Measurements from ENCODE around the gene DHCR24.

DNA sequence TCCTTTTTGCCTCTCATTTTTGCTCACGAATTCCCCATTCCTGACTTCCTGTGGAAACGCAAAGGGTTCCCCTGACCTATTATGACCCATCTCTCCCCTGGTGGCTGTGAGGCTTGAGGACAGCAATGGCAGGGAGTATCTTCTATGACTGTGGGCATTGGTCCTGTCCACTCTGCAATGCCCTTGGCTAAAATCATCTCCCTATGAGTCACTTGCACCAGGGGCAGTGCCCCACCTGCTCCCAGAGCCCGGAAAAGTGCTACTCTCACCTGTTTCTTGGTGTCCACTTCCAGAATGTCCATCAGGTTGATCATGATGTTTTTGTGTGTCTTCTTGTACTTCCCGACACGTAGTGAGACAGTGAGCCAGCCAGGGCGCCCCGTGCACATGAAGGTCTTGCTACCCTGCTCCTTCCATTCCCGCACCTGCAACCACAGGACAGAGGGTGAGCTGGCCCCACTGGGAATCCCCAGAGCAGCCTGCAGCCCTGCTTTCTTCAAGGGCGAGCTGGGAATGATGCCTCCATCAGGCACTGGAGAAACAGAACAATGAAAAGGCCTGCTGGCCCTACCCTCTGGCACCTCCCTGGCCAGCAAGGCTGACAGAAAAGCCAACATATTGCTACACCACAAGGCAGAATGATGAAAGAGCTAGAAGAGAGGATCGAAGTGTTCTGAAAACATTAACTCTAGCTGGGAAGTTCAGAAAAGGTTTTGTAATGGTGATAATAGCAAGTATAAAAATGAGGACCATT, 3.5 kb downstream of the DHCR24 start:
- TF ChIP-seq CTCF (IDR thresholded peaks at IDR 0.05) (no peak), POLR2A (IDR thresholded peaks at IDR 0.05) (no peak)
